Astrocyte (in vitro differentiated cells and primary cell): Measurements from ENCODE around the gene NELFB. TPM values are rescaled to one million over a fixed set of nuclear protein-coding genes. Genes with fewer than 3 reads are reported as not detected.

Experiments used
- DNase-seq: peaks from one replicate; pipeline ENCODE4 v3.0.0-alpha.2; 2010; ENCODE audit warnings: low read depth
- FAIRE-seq: peaks from 2 replicates; lab custom pipeline; 2011; peaks lifted over from hg19 to GRCh38; lab: Jason Lieb, UNC
- H2AFZ ChIP-seq: 2 replicates; pipeline ENCODE4 v1.6.0; 2012; ENCODE audit warnings: low read depth, low read length, inconsistent platforms
- H3K27ac ChIP-seq: 2 replicates; pipeline ENCODE4 v1.5.1; 2011; ENCODE audit warnings: low read depth, low read length, inconsistent platforms
- H3K27me3 ChIP-seq: 2 replicates; pipeline ENCODE4 v1.6.0; 2011; ENCODE audit warnings: low read length, inconsistent platforms; ENCODE audit not compliant: insufficient read depth
- H3K36me3 ChIP-seq: 2 replicates; pipeline ENCODE4 v1.5.1; 2011; ENCODE audit warnings: low read length, inconsistent platforms; ENCODE audit not compliant: insufficient read depth
- H3K4me1 ChIP-seq: 2 replicates; pipeline ENCODE4 v1.5.1; 2011; ENCODE audit warnings: low read length, inconsistent platforms; ENCODE audit not compliant: insufficient read depth
- H3K4me2 ChIP-seq: 2 replicates; pipeline ENCODE4 v1.6.0; 2012; ENCODE audit warnings: low read length, inconsistent platforms
- H3K4me3 ChIP-seq: 2 replicates; pipeline ENCODE4 v1.5.1; 2011; ENCODE audit warnings: low read depth, mild to moderate bottlenecking, low read length, inconsistent platforms; ENCODE audit not compliant: insufficient read depth
- H3K79me2 ChIP-seq: 2 replicates; pipeline ENCODE4 v1.6.0; 2012; ENCODE audit warnings: mild to moderate bottlenecking, low read length, inconsistent platforms; ENCODE audit not compliant: insufficient read depth
- H3K9ac ChIP-seq: 2 replicates; pipeline ENCODE4 v1.6.0; 2012; ENCODE audit warnings: mild to moderate bottlenecking, low read length, inconsistent platforms
- H3K9me3 ChIP-seq: 2 replicates; pipeline ENCODE4 v1.5.1; 2012; ENCODE audit warnings: low read depth, mild to moderate bottlenecking, low read length, inconsistent platforms; ENCODE audit not compliant: insufficient read depth
- H4K20me1 ChIP-seq: 2 replicates; pipeline ENCODE4 v1.6.0; 2012; ENCODE audit warnings: low read length, inconsistent platforms; ENCODE audit not compliant: insufficient read depth
- H3K27ac Mint-ChIP-seq: one replicate; pipeline ENCODE4 v1.8.0; 2021; ENCODE audit warnings: mild to moderate bottlenecking, mixed read lengths; ENCODE audit not compliant: unreplicated experiment
- H3K27me3 Mint-ChIP-seq: one replicate; pipeline ENCODE4 v1.8.0; 2021; ENCODE audit warnings: low read depth, mixed read lengths; ENCODE audit not compliant: unreplicated experiment
- H3K36me3 Mint-ChIP-seq: one replicate; pipeline ENCODE4 v1.8.0; 2021; ENCODE audit warnings: low read depth, mixed read lengths; ENCODE audit not compliant: unreplicated experiment
- H3K4me1 Mint-ChIP-seq: one replicate; pipeline ENCODE4 v1.8.0; 2021; ENCODE audit warnings: low read depth, mixed read lengths; ENCODE audit not compliant: unreplicated experiment
- H3K4me3 Mint-ChIP-seq: one replicate; pipeline ENCODE4 v1.8.0; 2021; ENCODE audit warnings: mild to moderate bottlenecking, moderate library complexity, mixed read lengths; ENCODE audit not compliant: unreplicated experiment
- H3K9me3 Mint-ChIP-seq: one replicate; pipeline ENCODE4 v1.8.0; 2021; ENCODE audit warnings: mild to moderate bottlenecking, mixed read lengths; ENCODE audit not compliant: unreplicated experiment
- EZH2 ChIP-seq: IDR thresholded peaks from 2 replicates; pipeline ENCODE4 v1.6.1; 2012; ENCODE audit warnings: mild to moderate bottlenecking, low read length, inconsistent platforms; ENCODE audit not compliant: insufficient read depth
- total RNA-seq: library from RNA; stranded (reverse); gene quantifications from 2 replicates; pipeline ENCODE4 v1.2.1, GENCODE V29; 2021
- TF ChIP-seq, protein P1 (sequence below): IDR thresholded peaks from 2 replicates; pipeline ENCODE4 v1.5.1; 2011; ENCODE audit warnings: low read depth, mild to moderate bottlenecking, inconsistent platforms, low read length, moderate library complexity; ENCODE audit not compliant: insufficient read depth

The NELFB gene
- total RNA-seq, 1 donor from 2014 or later = 48.9 TPM

DNA sequence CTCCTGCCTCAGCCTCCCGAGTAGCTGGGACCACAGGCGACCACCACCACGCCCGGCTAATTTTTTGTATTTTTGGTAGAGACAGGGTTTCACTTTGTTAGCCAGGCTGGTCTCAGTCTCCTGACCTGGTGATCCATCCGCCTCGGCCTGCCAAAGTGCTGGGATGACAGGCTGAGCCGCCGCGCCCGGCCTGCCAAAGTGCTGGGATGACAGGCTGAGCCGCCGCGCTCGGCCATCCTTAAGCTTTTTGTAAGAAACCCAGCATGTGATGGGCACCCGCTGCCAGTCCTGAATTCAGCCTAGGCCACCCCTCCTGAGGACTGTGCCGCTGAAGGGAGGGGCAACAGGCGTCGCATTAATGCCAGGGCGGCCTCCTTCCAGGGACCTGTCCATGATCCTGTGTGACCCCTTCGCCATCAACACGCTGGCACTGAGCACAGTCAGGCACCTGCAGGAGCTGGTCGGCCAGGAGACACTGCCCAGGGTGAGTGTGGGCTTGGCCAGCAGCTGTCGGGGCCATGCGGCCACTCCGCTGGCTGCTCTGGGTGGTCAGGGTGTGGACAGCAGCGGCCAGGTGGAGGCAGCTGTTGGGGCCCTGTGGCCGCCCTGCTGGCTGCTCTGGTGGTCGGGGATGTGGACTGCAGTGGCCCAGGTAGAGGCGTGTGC is 10.5 kb downstream of the NELFB start:
- Mint-ChIP-seq H3K4me3 (no peak overlapping the region), H3K27ac (no peak overlapping the region), H3K9me3 (no peaks in the 10 kb centered on the region), H3K36me3 (peaks cover 15% of the 10 kb centered on the region), H3K4me1 (peaks cover 6% of the 10 kb centered on the region), H3K27me3 (no peaks in the 10 kb centered on the region)
- Histone ChIP-seq H2AFZ (no peak overlapping the region), H3K27me3 (no peaks in the 10 kb centered on the region), H3K4me2 (no peak overlapping the region), H3K79me2 (peaks cover 23% of the 10 kb centered on the region), H3K9me3 (no peaks in the 10 kb centered on the region), H3K4me1 (peaks cover 4% of the 10 kb centered on the region), H3K27ac (no peak overlapping the region), H3K4me3 (no peak overlapping the region), H3K9ac (no peak overlapping the region), H4K20me1 (peaks cover 25% of the 10 kb centered on the region), H3K36me3 (peaks cover 15% of the 10 kb centered on the region)
- no peak for TF ChIP-seq EZH2
- TF ChIP-seq, protein P1, sequence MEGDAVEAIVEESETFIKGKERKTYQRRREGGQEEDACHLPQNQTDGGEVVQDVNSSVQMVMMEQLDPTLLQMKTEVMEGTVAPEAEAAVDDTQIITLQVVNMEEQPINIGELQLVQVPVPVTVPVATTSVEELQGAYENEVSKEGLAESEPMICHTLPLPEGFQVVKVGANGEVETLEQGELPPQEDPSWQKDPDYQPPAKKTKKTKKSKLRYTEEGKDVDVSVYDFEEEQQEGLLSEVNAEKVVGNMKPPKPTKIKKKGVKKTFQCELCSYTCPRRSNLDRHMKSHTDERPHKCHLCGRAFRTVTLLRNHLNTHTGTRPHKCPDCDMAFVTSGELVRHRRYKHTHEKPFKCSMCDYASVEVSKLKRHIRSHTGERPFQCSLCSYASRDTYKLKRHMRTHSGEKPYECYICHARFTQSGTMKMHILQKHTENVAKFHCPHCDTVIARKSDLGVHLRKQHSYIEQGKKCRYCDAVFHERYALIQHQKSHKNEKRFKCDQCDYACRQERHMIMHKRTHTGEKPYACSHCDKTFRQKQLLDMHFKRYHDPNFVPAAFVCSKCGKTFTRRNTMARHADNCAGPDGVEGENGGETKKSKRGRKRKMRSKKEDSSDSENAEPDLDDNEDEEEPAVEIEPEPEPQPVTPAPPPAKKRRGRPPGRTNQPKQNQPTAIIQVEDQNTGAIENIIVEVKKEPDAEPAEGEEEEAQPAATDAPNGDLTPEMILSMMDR = no peak
- DNase-seq (no peak), FAIRE-seq (no peak)

DNA sequence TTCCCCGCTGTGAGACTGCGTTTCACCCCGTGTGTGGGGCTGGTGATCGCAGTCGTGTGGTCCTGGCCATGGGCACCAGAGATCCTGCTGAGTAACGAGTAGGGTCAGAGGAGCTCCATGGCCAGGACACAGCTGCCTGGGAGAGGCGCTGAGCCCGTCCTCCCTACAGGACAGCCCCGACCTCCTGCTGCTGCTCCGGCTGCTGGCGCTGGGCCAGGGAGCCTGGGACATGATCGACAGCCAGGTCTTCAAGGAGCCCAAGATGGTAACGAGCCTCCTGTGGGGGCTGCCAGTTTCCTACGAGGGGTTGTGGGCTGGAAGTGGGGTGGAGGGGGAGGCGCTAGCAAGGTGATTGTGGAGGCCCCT is 11.0 kb downstream of the NELFB start:
- H3K36me3 ChIP-seq = peaks cover 15% of the 10 kb centered on the region
- no peak overlapping the region for H3K4me3 ChIP-seq
- Mint-ChIP-seq H3K4me3 (no peak overlapping the region), H3K9me3 (no peaks in the 10 kb centered on the region), H3K36me3 (peaks cover 16% of the 10 kb centered on the region), H3K27me3 (no peaks in the 10 kb centered on the region), H3K27ac (no peak overlapping the region), H3K4me1 (peaks cover 6% of the 10 kb centered on the region)
- no peaks in the 10 kb centered on the region for H3K27me3 ChIP-seq
- H3K4me2 ChIP-seq = no peak overlapping the region
- TF ChIP-seq, protein P1 = no peak
- TF ChIP-seq EZH2 = no peak
- FAIRE-seq (no peak), DNase-seq (no peak)
- no peaks in the 10 kb centered on the region for H3K9me3 ChIP-seq
- peaks cover 29% of the 10 kb centered on the region for H4K20me1 ChIP-seq
- no peak overlapping the region for H3K27ac ChIP-seq
- H3K4me1 ChIP-seq = peaks cover 4% of the 10 kb centered on the region
- peaks cover 23% of the 10 kb centered on the region for H3K79me2 ChIP-seq
- H2AFZ ChIP-seq = no peak overlapping the region
- H3K9ac ChIP-seq = no peak overlapping the region
